Gastrocnemius medialis (tissue), 4 donors: ENCODE results near the gene WDR13.

Experiments used
- POLR2A ChIP-seq, 2 donors: fragments of 450-650 bp; IDR thresholded peaks; one replicate each; pipeline ENCODE4 v1.6.1; 2017; ENCODE audit warnings: antibody characterized with exemption in 2 of 2, mild to moderate bottlenecking in 2 of 2, moderate library complexity in 2 of 2
- TF ChIP-seq, protein P1 (sequence below), 5 experiments: fragments of 450-650 bp in 3 of 5; fragments of 200-600 bp in 2 of 5; sonication (generic) in 2 of 5; IDR thresholded peaks in 4 of 5; conservative IDR thresholded peaks in 1 of 5; 1 replicate in 4 of 5; 2 replicates in 1 of 5; pipeline ENCODE4 v1.5.1; 2016 to 2019; ENCODE audit warnings: antibody characterized with exemption in 5 of 5, mild to moderate bottlenecking in 3 of 5, moderate library complexity in 3 of 5

DNA sequence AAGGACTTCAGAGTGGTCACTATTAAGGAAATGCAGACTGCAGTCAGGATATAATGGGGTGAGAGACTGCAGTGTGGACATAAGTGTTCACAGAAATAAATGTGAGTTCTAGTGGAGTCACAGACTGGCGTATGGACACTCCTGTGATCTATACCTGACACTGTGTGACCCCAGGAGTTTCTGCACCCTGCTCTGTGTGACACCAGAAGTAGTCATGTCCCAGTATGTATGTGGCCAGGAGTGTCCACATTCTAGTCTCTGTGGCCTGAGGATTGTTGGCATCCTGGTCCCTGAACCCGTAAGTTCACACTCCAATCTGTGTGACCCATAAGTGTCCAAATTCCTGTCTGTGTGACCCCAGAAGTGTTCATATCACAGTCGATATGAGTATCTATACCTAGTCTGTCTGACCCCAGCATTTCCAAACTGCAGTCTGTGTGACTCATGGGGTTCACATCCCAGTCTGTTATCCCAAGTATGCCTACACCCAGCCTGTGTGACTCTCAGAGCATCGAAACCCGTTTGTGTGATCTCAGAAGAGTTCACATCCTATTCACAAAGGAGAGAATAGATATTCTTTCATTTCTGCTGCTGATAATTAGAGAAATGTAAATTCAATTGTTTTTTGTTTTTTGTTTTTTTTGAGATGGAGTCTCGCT, 16.3 kb downstream of the WDR13 start:
- TF ChIP-seq, protein P1, sequence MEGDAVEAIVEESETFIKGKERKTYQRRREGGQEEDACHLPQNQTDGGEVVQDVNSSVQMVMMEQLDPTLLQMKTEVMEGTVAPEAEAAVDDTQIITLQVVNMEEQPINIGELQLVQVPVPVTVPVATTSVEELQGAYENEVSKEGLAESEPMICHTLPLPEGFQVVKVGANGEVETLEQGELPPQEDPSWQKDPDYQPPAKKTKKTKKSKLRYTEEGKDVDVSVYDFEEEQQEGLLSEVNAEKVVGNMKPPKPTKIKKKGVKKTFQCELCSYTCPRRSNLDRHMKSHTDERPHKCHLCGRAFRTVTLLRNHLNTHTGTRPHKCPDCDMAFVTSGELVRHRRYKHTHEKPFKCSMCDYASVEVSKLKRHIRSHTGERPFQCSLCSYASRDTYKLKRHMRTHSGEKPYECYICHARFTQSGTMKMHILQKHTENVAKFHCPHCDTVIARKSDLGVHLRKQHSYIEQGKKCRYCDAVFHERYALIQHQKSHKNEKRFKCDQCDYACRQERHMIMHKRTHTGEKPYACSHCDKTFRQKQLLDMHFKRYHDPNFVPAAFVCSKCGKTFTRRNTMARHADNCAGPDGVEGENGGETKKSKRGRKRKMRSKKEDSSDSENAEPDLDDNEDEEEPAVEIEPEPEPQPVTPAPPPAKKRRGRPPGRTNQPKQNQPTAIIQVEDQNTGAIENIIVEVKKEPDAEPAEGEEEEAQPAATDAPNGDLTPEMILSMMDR (IDR thresholded peaks at IDR 0.05 in 4 of 5, conservative IDR thresholded peaks at IDR 0.05 in 1 of 5): no peak
- TF ChIP-seq POLR2A (IDR thresholded peaks at IDR 0.05): no peak
